T-helper 9 cell (primary cell): ENCODE results near the gene GNAS-AS1.
"Not testable (repeated sequence)": the region's sequence is repeated elsewhere in the genome, so short reads cannot be mapped to it uniquely, and the experiment has no call there.

ENCODE experiments used
- DNase-seq: peaks from one replicate; pipeline ENCODE4 v3.0.0-alpha.2; 2020

The GNAS-AS1 gene

GRCh38 chr20:58833921-58834320 lies 16.8 kb downstream of the GNAS-AS1 start:
- DNase-seq: no peak

DNA sequence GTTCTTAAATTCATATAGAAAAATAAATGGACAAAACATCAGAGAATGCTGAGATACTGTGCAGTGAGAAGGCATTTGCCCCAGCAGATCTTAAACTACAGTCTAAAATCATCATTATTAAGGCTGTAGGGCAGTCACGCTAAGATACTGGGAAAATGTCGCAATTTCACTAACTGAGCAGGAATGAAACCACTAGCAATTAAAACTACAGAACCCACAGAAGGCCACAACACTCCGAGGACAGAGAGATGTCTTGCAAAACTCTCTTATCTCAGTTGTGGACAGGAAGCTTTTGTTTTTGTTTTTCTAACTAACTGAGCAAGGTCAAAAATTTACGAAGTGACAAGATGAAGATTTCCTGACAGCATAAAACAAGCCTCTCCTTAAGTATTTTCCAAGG lies 18.2 kb downstream of the GNAS-AS1 start:
- no peak for DNase-seq

DNA sequence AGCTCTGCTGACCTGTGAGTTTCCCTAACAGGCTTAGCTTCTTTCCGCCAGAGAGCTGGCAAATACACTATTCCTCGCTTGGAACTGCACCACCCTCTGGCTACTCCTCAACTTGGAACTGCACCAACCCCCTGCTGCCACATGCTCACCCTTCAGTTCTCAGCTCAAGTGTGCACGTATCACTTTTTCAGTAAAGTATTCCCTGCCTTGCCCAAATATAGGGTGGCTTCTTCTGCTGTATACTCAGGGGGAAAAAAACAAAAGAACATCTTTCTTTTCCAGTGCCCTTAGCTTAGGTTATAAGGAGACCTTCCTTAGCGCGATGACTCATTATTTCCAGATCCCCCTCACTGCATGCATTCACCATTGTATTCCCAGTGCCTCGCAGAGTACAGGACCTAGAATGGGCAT lies 21.2 kb downstream of the GNAS-AS1 start:
- DNase-seq: no peak

DNA sequence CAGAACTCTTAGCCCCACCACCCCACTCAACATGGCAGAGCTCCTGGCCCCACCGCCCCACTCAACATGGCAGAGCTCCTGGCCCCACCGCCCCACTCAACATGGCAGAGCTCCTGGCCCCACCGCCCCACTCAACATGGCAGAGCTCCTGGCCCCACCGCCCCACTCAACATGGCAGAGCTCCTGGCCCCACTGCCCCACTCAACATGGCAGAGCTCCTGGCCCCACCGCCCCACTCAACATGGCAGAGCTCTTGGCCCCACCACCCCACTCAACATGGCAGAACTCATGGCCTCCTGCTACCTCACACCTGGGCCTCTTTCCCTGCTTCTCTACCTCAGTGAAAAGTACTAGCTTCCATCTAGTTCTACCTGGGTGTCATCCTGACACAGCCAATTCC lies 21.9 kb downstream of the GNAS-AS1 start:
- not testable (repeated sequence) for DNase-seq

DNA sequence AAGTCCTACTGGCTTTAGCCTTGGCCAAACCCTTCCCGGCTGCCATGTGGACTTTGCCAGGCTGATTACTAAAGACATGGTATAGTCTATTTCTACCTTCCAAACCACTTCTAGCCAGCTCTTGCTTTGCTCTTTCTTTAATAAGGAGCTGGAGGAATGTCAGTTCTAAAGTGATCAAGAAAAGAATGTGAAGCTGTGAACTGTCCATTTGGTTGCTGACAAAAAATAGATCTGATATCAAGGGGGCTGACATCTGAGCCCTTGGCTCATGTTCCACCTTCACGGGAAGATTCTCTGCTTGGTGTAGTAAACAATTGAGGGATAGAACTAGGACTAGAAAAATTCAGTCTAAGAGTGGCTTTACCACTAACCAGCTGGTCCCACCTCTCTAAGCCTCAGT lies 22.6 kb downstream of the GNAS-AS1 start:
- no peak for DNase-seq

DNA sequence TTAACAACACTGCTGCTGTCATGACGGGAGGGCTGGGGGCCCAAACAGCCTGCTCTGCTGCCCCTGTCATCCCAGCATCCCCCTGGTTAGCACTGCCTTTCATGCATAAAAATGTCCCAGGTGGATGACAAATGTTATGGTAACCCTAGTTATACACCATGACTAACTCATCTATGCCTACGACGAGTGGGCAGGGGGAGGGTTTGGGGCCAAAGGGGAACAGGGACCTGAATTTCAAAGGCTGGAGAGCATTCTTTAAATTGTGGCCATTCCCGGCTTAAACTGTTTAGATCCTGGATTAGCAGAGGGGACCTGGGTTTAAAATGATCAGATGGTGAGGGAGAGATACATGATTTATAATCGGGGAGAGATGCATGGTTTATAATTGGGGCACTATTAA lies 24.4 kb downstream of the GNAS-AS1 start:
- no peak for DNase-seq

DNA sequence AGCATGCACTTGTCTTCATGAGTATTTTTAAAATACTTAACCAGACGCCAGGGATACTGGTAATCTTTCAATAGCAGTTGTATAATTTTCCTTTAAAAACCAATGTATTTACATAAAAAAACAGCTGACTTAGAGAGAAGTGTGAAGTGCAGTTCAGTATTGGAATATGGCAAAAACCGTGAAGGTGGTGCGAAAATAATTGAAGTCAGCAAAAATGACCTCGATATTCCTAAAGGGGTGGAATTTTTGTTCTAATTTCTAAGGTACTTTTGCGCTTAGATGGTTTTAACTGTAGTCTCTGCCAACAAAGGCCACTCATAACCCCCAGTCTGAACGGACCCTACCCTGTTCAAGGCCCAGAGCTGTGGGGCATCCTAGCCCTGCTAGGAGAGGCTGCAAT lies 25.3 kb downstream of the GNAS-AS1 start:
- DNase-seq: no peak

GRCh38 chr20:58824843-58825242 lies 25.9 kb downstream of the GNAS-AS1 start:
- DNase-seq: no peak

DNA sequence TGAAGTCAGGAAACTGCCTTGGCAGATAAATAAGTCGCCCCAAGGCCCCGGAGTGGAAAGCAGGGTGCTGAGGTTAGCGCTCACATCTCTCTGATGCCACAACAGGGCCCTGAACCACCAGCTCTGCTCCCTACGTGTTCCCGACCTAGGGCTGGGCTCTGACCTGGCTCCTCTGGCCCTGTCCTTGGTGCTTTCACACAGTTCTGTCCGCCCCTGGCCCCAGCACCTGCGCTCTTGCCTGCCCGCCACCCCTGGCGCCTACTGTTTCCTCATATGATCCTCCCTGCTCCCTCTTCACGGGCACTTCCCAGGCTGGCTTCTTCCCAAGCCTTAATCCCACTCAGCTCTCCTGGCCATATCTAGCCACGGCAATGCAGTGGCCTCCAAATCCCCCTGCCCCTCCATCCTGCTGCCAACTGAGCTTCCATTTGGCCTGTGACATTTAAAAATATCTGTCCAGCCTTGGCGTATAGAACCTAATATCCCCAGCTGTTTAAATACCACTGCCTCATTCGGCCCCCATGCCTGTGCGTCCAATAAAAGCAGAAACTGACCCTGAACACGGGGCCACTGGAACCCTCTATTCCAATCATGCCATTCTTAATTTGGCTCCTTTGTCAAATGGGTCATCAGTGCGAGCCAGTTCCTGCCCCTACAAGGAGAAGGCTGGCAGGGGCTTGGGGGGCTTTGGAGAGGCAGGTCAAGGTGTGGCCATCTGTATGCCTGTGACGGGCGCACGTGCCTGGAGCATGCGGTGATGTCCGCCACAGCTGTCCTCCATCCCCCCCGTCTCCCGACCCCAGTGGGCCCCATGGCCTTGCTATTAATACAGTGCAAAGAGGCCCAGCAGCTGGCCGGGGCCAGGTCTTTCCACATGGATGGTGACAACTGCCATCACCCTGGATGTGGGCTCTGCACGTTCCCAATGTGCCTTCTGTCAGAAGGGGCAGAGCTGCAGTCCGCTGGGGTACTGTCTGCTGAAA lies 27.7 kb downstream of the GNAS-AS1 start:
- DNase-seq: no peak

DNA sequence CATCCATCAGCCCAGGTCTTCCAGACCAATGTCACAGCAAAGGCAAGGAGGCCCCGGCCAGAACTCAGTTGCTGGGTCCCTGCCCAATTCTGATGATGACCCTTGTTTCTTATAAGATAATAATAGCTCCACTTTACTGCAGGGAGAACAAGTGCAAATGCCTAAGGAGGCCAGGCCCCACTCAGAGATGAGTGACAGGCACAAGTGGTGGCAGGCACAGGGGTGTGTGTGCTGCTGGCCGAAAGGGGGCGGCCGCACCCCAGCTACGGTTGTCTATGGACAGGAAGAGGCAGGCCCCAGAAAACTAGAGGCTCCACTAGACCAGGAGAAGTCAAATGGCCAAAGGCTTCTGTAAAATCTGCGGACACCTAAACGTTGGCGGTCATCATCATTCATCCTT lies 28.6 kb downstream of the GNAS-AS1 start:
- DNase-seq: no peak

DNA sequence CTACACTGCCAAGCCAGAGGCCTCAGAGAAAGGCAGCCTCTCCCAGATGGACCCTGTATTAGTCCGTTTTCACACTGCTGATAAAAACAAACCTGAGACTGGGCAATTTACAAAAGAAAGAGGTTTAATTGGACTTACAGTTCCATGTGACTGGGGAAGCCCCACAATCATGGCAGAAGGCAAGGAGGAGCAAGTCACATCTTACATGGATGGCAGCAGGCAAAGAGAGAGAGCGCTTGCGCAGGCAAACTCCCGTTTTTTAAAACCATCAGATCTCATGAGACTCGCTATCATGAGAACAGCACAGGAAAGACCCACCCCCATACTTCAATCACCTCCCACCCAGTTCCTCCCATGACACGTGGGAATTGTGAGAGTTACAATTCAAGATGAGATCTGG lies 30.2 kb downstream of the GNAS-AS1 start:
- DNase-seq: not testable (repeated sequence)

- DNase-seq: no peak
Observed at GRCh38 chr20:58819921-58820320, 30.8 kb downstream of the GNAS-AS1 start.

DNA sequence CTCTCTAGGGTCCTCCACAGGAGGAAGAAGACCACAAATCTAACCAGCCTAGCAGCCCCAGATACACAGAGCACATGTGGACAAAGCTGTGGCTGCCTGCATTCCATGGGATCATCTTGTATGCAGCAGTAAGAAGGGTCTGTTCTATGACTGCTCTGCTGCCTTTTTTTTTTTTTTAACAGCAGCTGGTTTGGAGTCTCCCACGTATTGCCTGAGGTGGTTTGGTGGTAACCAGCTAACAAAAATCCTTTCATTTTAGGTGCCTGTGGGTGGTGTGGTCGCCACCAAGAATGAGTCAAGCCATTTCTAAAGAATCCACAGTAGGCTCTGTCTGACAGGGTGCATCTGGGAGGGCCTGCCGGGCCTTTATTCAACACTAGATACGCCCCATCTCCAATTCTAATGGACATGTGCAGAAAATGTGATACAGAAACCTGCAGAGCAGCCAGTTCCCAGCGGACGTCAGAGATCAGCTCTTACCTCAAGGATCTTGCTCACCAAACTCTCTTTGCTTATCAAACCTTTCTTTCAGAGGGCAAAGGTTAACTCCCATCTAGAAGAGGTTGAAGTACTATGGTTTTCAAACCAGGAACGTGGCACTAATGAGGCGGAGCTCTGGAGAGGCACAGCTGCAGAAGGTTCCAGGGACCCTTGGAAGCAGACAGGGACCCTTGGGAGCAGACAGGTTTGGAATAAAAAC lies 32.0 kb downstream of the GNAS-AS1 start:
- DNase-seq: no peak

DNA sequence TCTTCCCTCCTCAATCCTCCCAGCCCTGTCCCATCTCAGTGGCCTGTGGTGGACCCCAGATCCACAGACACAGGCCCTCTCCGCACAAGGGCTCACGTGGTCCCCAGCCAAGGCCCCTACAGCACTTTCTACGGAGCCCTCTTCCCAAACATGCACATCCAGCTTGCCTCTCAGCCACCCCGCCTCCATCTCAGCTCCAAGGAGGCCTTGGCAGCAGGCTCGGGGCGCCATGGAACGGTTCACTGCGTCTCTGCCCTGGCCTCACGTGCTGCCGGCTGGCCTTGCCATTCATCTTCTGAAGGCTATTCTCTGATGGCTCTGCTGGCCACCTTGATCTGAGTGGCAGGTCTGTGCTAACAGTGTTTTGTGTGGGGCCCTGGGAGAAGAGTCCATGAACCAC lies 33.0 kb downstream of the GNAS-AS1 start:
- DNase-seq: no peak

DNA sequence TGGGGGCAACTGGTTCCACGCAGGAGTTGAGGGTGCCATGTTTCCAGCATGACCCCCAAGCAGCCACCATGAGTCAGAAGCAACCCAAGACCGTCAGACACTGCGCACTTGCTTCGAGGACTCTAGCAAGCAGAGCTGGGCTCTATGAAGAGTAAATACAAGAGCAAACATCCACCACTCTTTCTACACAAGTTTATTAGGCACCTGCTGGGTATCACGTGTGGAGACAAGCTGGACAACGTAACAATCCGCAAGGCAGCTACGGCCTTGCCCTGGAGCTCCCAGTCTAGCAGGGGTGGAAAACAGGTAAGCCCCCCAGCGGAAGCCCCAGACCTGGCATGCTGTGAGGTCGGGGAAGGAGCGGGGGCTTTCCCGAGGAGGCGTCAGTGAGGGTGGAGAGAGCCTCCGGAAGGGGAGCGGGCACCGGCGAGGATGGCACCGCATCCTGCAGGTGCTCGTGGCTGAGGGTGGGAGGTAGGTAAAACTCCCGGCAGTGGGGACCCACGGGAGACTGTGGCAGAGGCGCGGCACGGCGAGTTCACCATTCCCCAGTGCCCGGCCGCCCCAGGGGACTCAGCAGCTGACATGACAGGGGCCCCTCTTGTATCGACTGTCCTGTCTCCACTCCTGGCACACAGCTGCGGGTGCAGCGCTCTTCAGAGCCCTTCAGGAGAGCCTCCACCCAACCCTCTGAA lies 33.6 kb downstream of the GNAS-AS1 start:
- no peak for DNase-seq

- no peak for DNase-seq
Observed at GRCh38 chr20:58816051-58816450, 34.7 kb downstream of the GNAS-AS1 start.

- DNase-seq: no peak
Observed at GRCh38 chr20:58815448-58815847, 35.3 kb downstream of the GNAS-AS1 start.

DNA sequence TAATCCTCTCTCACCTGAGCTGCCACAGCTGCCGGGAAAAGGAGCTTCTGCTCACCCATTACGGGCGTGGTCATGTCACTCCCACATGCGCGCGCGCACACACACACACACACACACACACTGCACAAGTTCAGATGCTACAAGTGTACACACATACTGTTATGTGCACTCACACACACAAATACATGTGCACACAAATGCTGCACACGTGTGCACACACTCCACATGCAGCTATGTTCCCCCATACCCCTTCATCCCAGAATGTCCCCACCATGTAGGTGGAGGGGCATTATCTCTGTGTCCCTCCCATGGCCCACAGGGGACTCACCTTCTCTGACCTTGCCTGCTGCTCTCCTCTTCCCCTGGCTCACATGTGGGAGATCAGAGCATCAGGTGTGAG lies 37.3 kb downstream of the GNAS-AS1 start:
- DNase-seq: no peak

DNA sequence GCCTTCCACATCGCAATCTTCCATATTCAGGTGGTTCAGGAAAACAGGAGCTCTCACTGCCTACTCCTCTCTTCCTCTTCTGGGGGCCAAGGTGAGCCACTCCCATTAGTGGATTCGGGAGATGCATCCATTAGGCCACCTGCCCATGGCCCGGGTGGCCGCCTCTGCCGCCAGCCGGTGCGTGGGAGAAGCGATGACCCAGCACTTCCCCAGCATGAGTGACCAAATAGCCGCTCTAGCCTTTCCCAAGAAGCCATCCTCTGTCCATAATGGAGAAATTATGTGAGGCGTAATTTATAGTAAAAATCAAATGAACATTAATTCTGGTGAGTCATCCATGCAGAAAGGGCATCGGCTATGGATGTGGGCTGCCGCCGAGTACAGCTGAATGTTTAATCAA lies 39.4 kb downstream of the GNAS-AS1 start:
- no peak for DNase-seq

DNA sequence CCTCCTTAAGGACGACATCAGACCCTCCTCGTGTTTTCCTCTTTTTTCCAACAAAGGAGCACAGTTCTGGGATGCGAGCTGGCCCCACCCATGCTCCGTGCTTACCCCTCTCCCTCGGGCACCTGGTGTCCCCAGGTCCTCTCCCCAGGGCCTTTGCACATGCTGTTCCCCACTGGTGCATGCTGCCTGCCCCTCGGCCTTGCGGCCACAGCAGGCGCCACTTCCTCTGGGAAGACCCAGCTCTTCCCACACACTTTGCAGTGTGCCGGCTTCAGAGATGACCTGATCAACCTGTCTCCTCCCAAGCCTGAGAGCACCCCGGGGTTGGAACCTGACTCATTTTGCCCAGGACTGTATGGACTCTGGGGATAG lies 39.8 kb downstream of the GNAS-AS1 start:
- no peak for DNase-seq

GRCh38 chr20:58810116-58810878 lies 40.4 kb downstream of the GNAS-AS1 start:
- no peak for DNase-seq

- DNase-seq: no peak
Observed at GRCh38 chr20:58808271-58809046, 42.2 kb downstream of the GNAS-AS1 start.
